ENCODE data around the gene GRIN2C.

The GRIN2C gene

DNA sequence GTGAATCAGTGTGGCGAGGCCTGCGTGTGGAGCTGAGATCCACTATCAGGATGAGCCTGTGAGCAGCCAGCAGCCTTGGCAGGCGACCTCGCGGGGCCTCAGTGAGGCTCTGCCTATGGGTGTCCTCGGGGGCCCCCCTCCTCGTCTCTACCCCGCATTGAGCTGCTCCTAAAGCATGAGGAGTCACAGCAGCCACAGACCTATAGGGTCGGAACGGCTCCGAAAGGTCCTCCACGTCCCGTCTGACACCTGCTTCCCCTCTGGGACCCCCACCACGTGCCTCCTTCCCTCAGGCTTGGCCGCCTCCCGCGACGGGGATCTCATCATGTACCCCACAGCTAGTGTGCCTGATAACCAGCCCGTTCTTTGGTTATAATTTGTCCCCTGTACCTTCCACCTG, 28.8 kb downstream of the GRIN2C start:
- no peak overlapping the region for H3K27ac Mint-ChIP-seq
- peaks cover under 1% of the 10 kb centered on the region for H3K36me3 Mint-ChIP-seq
- DNase-seq (ENCODE audit: low spot score in 2 of 2) = no peak
- H3K9me3 Mint-ChIP-seq = no peaks in the 10 kb centered on the region
- H3K4me3 Mint-ChIP-seq = no peak overlapping the region
- H3K4me1 Mint-ChIP-seq = peaks cover 5% of the 10 kb centered on the region
- ATAC-seq = no peak

DNA sequence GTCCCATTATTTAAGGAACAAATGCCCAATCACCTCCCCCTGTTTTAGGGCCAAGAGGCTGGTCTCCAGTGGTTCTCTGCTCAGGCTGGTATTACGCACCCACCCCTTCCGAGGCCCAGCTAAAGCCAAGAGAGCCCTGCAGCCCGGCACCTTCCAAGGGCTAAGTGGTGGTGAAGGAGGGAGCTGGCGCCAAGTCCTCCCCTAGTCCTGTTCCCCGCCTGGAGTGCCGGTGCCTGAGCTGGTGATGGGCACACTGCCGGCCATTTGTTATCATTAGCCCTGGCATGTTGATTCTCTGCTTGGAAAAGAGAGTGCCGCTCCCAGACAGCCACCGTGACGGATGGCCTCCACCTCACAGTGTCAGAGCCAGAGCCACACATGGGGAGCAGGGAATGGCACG, 31.9 kb downstream of the GRIN2C start:
- no peak for DNase-seq (ENCODE audit: low spot score in 2 of 2)
- no peak for ATAC-seq
- Mint-ChIP-seq H3K36me3 (no peaks in the 10 kb centered on the region), H3K9me3 (no peaks in the 10 kb centered on the region), H3K4me1 (peaks cover 5% of the 10 kb centered on the region), H3K4me3 (no peak overlapping the region), H3K27ac (no peak overlapping the region)

DNA sequence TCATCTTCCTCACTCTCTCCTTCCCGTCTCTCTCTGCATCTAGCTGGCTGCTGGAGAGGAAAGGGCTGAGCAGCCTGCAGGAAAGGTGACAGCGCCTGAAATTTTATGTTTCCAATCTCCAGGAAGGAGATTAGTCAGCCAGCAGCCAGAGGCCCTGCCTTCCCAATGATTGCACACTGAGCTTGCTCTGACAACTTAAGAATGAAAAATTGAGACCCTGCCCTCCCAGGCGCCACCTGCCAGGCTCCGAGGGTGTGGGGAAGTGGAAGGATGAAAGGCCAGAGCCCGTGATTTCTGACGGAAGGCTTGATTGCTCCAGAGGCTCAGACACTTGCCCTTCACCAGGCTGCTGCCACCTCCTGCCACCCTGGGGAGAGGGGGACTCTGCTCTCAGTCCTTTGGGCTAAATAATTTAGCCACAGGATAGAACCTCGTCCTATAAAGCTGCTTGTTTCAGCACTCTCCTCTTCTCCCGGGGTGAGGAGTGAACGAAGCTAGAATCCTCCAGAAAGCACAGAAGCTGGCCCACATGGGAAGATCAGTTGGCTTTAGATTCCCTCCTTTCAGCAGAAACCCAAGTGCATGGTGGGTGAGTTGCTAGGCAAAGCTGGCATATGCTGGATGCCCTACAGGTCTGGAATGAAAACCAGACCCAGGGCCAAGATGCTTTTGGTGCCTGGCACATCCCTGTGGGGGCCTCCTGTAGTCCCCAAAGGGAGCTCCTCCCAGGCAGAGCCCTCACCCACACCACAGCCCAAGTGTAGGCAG, 33.5 kb downstream of the GRIN2C start:
- ATAC-seq (no peak), DNase-seq (ENCODE audit: low spot score in 2 of 2) (no peak)
- Mint-ChIP-seq H3K27ac (no peak overlapping the region), H3K36me3 (no peaks in the 10 kb centered on the region), H3K4me3 (no peak overlapping the region), H3K4me1 (no peaks in the 10 kb centered on the region), H3K9me3 (no peaks in the 10 kb centered on the region)

DNA sequence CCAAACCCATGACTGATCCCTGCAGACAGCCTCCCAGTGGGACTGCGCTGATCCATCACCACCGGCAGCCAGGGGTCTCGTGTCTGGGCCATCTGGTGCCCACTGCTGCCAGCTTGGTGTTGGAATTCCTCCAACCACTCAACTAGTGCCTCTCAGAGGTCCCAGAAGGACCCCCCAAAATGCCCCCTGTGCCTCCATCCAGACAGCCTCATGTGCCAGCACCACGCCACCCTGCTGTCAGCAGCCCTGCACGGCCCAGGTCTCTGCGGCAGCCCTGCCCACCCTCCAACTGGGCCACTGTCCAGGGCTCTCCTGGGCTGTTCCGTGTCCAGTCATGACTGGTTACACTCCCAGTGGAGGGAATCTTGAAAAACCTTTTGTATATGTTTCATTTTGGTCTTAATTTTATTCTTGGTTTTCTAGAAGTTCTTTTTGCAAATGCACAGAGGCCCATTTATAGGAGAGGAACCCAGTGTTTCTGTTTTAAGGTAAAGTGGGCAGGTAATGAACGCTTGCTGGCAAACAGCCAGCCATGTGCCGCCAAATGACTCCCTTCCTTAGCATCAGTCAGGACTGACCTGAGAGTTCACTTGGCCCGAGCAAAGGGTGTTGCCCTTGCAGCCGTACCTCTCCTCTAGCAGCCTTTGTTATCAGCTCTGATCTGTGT, 34.6 kb downstream of the GRIN2C start:
- Mint-ChIP-seq H3K4me3 (no peak overlapping the region), H3K4me1 (no peaks in the 10 kb centered on the region), H3K36me3 (no peaks in the 10 kb centered on the region), H3K9me3 (no peaks in the 10 kb centered on the region), H3K27ac (no peak overlapping the region)
- ATAC-seq (no peak), DNase-seq (ENCODE audit: low spot score in 2 of 2) (no peak)

DNA sequence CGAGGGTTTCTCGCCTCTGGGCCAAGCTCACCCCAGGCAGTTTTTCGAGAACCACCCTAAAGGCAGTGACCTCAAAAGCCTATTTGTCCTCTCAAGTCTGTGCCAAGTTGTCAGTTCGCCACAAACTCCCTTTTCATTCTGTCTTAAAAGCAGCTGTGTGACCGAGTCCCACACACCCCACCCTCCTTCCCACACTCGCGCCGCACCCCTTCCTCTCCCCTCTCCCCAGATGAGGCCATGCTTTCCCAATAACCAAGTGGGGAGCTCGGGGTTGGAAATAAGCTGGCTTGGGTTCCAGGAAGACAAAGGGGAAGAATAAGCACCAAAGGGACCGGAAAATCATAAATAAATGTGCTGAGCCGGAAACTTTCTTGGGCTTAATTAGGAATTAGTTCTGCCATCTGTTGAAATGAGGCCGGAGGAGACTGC, 36.7 kb downstream of the GRIN2C start:
- no peaks in the 10 kb centered on the region for H3K36me3 Mint-ChIP-seq
- H3K4me1 Mint-ChIP-seq = no peaks in the 10 kb centered on the region
- ATAC-seq (no peak), DNase-seq (ENCODE audit: low spot score in 2 of 2) (no peak)
- no peak overlapping the region for H3K27ac Mint-ChIP-seq
- H3K4me3 Mint-ChIP-seq = no peak overlapping the region
- no peaks in the 10 kb centered on the region for H3K9me3 Mint-ChIP-seq

DNA sequence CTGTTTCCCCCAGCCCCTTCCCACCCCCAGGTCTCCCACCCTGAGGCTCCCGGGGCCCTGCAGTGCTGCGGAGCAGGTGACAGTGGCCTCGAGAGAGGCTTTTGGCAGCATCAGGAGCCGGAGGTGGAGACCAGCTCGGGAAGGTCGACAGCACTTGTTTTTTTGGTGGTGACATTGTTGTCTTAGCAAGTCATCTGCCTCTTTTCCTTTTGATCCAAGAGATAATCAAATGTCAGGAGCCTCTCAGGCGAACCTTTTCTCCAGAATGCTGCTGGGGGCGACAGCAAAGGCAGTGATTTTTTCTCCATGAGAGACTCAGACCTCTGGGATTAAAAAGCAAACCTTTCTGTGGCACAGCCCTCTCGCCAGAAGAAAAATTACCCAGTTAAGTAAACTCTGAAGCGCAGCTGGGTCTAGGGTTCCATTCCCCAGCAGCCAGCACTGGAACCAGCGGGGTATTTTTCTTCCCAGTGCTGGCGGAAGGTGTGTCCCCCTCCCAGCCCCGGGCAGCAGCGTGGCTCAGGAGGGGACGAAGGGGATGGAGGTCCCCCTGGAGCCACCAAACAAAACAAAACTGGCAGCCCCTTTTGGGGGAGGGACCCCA, 37.2 kb downstream of the GRIN2C start:
- Mint-ChIP-seq H3K4me3 (no peak overlapping the region), H3K36me3 (no peaks in the 10 kb centered on the region), H3K9me3 (no peaks in the 10 kb centered on the region), H3K27ac (no peak overlapping the region), H3K4me1 (no peaks in the 10 kb centered on the region)
- DNase-seq (ENCODE audit: low spot score in 2 of 2) = no peak
- no peak for ATAC-seq

DNA sequence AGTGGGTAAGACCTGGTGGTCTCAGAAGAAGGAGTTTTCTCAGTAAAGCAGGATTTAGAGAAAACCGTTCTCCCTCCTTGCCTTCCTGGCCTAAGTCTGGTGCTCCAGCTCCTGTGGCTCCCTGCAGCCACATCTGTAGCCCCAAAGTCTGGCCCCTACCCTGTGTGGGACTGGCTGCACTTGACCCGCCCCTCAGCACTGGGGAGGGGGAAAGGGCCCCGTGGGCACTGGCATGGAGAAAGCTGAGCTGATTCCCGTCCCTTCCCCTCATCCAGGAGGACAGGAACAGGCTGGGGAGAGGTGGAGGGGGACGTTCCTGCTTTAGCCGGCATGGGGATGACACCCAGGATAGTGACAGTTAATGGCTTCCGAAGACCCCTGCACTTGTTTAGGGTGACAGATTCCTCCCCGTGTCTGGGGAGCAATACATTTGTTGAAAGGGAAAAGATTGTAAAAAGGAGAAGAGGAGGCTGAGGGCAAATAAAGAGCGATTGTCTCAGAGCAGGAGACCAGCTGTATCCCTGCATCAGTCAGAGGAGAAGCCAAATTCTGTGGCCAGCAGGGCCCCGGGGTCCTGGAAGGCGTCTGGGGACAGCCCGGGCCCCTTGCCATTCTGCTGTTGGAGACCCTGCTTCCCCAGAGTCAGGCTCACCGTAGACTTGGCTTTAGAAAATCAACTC, 37.9 kb downstream of the GRIN2C start:
- no peak overlapping the region for H3K27ac Mint-ChIP-seq
- no peak for ATAC-seq
- H3K4me1 Mint-ChIP-seq = no peaks in the 10 kb centered on the region
- no peaks in the 10 kb centered on the region for H3K9me3 Mint-ChIP-seq
- no peak overlapping the region for H3K4me3 Mint-ChIP-seq
- DNase-seq (ENCODE audit: low spot score in 2 of 2) = no peak
- H3K36me3 Mint-ChIP-seq = no peaks in the 10 kb centered on the region

DNA sequence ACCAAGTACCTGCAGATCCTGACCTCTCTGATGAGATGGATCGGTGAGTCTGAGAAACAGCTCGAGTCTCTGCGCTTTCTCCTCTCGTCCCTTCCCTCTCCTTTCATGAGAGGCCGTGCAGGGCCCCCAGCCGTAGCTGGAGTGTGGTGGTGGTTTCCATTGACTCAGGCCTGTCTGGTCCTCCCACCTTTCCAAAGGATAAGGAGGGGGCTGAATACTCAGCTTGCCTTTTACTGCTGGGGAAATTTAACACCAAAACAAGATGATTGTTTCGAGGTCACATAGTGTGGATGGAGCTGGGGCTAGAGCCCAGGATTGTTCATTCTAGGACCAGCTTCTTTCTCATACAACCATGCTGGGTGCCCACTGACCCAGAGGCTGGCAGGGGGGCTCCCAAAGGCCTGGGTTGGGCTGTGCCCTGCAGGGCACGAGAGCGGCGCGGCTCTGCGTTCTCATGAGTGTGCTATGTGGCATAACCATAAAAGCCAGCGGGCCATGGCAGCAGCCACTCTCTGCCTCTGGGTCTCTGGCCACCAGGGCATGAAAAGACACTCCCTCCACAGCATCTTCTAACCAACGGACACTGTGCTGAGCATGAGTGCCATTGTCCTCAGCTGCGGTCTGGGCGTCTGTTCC, 39.8 kb downstream of the GRIN2C start:
- no peak overlapping the region for H3K27ac Mint-ChIP-seq
- peaks cover 6% of the 10 kb centered on the region for H3K4me1 Mint-ChIP-seq
- no peaks in the 10 kb centered on the region for H3K9me3 Mint-ChIP-seq
- peaks cover 9% of the 10 kb centered on the region for H3K36me3 Mint-ChIP-seq
- DNase-seq (ENCODE audit: low spot score in 2 of 2) (no peak), ATAC-seq (no peak)
- H3K4me3 Mint-ChIP-seq = no peak overlapping the region

DNA sequence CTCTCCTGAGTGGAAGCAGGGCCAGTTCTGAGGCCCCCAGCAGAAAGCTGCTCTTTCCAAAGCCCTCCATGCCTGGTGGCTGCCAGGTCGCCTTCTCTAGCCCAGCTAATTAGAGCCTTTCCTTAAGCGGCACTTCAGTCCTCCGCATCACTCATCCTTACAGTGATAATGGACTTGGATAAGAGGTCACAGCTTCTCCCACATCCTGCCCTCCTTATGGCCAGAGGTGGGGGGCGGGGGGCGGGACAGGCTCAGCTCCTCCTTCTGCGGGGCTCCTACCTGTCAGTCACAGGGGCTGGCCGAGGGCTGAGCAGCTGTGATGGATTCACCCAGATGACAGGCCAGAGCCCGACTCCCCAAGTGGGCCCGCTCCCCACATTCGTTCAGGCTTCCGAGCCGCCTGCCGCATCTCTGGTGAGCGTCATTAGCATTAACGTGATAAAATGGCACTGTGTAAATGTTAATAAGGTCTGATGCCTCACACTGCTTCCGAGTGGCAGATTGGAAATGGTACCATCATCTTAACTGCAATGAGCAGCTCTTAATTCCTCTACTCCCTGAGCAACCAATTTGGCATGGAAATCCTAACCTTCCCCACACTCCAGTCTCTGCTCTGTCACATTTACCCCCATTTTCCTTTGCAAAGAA, 41.3 kb downstream of the GRIN2C start:
- H3K9me3 Mint-ChIP-seq = no peaks in the 10 kb centered on the region
- no peak overlapping the region for H3K4me3 Mint-ChIP-seq

DNA sequence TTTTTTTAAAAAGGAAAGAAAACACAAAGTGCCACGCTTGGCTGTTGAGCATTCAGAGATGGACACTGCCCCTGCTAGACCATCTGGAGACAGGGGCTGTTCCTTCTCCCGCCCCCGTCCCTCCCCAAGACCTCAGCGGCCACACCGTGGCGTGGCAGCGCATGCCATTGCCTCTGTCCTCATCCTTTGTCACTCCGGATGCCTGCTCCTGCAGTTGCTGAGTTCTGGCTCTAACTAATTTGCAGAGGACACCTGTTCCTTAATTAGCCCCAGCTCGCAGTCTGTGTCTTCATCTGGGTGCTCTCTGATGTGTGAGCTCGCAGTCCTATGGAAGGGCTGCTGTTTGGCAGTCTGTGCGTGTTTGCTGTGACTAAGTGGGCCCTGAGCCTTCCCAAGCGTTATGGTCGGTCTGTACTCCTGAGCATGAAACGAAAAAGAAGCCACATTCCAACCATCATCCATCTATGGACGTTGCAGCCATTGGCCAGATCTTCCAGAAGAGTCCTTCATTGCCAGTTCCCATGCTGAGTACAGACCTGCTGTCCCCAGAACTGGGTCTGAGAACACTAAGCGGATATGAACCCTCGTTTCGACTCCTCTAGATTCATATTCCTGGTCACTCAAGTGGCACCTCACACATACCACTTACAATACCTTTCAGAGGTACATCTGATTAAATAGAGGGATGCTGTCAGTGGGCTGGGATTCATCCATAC, 42.6 kb downstream of the GRIN2C start:
- ATAC-seq = no peak
- peaks cover 6% of the 10 kb centered on the region for H3K4me1 Mint-ChIP-seq
- DNase-seq (ENCODE audit: low spot score in 2 of 2) = no peak
- peaks cover 13% of the 10 kb centered on the region for H3K36me3 Mint-ChIP-seq
- no peak overlapping the region for H3K27ac Mint-ChIP-seq
- H3K4me3 Mint-ChIP-seq = no peak overlapping the region
- no peaks in the 10 kb centered on the region for H3K9me3 Mint-ChIP-seq

More for the DNA sequence above, 41.3 kb downstream of the GRIN2C start:
- no peak for ATAC-seq
- Mint-ChIP-seq H3K27ac (no peak overlapping the region), H3K4me1 (peaks cover 6% of the 10 kb centered on the region), H3K36me3 (peaks cover 13% of the 10 kb centered on the region)
- DNase-seq (ENCODE audit: low spot score in 2 of 2) = no peak

DNA sequence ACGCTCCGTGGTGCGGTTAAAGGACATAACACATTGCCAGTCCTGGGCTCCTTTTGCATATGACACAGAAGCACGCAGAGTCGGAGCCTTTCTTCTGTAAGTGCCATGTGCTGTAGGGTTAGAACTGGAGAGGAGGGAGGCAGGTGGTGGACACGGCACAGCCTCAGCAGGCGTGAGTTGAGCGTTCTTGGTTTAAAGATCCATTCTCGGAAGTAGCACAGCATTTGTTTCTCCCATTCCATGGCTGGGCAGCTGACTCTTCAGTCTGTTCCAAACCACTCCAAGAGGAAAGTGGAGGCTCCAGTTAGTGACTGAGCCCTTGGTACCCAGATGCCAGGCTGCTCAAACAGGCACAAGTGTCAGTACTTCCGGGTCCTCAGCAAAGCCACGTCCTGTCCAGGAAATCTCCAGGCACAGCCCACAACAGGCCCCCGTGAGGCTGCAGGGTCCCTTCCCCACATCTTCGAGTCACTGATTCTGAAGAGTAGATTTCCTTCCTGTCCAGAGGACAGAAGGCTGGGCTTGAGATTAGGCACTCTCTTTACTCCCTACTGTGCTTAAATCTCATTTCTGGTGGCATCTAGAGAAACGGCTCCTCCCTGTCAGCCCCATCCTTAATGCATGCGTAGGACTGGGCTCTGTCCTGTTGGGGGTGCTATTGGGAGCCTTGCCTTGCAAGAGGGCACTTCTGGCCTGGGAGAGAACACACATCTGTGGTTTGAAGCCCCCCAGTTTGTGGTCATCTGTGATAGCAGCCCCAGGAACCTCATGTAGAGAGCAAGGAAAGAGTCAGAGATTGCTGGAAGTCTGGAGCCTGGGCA, 43.9 kb downstream of the GRIN2C start:
- no peaks in the 10 kb centered on the region for H3K9me3 Mint-ChIP-seq
- no peak for ATAC-seq
- H3K27ac Mint-ChIP-seq = peak overlapping the region; percentile 9

DNA sequence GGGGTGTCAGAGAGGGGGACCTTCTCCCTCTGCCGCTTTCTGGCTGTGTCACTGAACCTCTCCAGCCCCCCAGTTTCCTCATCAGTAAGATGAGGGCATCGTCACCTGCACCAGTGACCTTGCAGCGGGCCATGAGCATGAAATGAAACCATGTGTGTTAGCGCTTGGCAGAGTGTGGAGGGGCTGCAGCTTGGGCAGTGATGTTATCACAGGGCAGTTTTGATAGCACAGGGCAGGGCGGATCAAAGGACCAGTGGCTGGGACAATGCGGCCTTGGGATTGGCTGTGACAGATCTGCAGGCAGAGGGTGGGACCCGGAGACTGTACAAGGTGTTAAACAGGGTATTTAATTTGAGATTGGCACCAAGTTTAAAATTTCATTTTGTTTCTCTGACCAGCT, 44.6 kb downstream of the GRIN2C start:
- no peak for ATAC-seq

More for the DNA sequence above, 43.9 kb downstream of the GRIN2C start:
- H3K4me3 Mint-ChIP-seq = no peak overlapping the region
- peaks cover 6% of the 10 kb centered on the region for H3K4me1 Mint-ChIP-seq
- DNase-seq (ENCODE audit: low spot score in 2 of 2) = no peak
- H3K36me3 Mint-ChIP-seq = peaks cover 13% of the 10 kb centered on the region

DNA sequence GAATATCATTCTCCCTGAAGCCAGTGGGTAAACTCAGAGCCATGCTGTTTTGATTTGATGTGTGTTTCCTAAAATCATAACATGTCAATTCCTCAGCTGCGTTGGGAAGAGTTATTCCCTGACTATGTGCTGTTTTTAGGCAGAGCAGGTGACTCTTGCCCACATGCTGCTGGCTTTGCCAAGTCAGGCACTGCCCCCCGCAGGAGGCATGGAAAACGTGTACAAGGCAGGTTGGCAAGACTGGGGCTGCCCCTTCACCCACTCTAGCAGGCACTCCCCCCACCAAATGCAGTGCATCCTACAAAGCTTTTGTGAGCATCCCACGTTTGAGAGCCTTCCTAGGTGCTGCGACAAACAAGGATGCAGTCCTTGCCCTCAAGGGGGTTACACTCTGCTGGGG, 45.2 kb downstream of the GRIN2C start:
- Mint-ChIP-seq H3K4me1 (peaks cover 6% of the 10 kb centered on the region), H3K36me3 (peaks cover 13% of the 10 kb centered on the region), H3K27ac (peak overlapping the region; percentile 9), H3K9me3 (no peaks in the 10 kb centered on the region), H3K4me3 (no peak overlapping the region)
- no peak for DNase-seq (ENCODE audit: low spot score in 2 of 2)
- ATAC-seq = no peak

More for the DNA sequence above, 44.6 kb downstream of the GRIN2C start:
- peaks cover 13% of the 10 kb centered on the region for H3K36me3 Mint-ChIP-seq
- no peak for DNase-seq (ENCODE audit: low spot score in 2 of 2)
- peak overlapping the region; percentile 9 for H3K27ac Mint-ChIP-seq
- H3K4me1 Mint-ChIP-seq = peaks cover 6% of the 10 kb centered on the region
- H3K4me3 Mint-ChIP-seq = no peak overlapping the region
- H3K9me3 Mint-ChIP-seq = no peaks in the 10 kb centered on the region
